Ramos (cell line): ENCODE results near the gene CDH13.

Experiments used
- in situ Hi-C: fragments of 300-500 bp; cut with MboI; formaldehyde crosslinking; loops from one replicate; pipeline ENCODE4 v1.14.3; 2022; ENCODE audit warnings: low sequenced_read_pairs; ENCODE audit not compliant: unreplicated experiment

The CDH13 gene

DNA sequence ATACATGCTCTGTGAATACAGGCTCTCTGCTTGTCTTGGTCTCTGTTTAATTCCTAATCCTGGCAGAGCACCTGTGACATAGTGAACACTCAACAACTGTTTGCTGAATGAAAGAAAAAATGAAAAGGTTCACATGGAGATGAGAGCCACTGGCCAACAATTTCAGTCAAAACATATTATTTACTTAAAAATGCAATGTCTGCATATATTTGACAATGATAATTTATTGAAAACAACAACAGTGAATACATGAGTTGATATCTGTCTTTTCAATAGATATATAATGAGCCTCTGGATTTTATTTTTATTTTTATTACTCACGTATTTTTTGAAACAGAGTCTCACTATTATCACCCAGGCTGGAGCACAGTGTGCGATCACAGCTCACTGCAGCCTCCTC, 136.6 kb downstream of the CDH13 start:
- in situ Hi-C loops: no loop called here

GRCh38 chr16:82767198-82767597, 140.4 kb downstream of the CDH13 start:
- in situ Hi-C loops: no loop called here

GRCh38 chr16:82767808-82768207, 141.0 kb downstream of the CDH13 start:
- in situ Hi-C loops: no loop called here

DNA sequence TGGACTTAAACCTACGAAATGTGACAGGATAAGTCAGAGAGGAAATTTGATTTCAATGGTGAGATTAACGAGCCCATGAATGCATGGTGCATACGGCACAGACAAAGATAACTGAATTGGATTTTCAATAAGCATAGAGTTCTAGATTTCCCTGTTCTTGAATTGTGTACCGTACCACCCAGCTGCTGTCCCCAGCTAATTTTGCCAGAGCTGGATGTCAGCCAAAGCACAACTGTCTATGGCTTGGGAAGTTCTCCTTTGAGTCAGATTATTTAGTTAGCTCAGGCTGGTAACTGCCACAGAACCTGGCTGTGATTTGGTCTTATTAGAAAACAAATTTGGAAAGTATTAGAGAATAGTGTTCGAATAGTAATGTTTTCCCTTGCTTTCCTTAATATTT, 143.1 kb downstream of the CDH13 start:
- in situ Hi-C loops: no loop called here

DNA sequence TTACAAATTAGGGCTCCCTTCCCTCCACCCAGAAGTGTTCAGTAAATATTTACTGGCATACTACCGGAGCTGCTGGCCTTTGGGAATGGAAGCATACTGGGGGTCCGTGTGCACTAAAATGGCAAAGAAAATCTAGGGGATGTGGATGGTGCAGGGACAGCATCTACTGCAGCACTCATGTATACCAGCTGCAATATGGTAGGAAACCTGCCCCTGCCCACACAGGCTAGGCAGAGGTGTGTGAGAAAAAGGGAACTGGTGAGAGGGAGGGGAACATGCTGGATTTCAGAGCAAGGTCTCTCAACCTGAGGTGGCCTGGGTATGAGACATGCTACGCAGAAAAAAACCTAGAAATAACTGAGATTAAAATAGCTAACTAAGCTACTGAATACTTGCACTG, 145.4 kb downstream of the CDH13 start:
- in situ Hi-C loops: no loop called here

- in situ Hi-C loops: no loop called here
These were observed 146.2 kb downstream of the CDH13 start for GRCh38 chr16:82773018-82773417.

DNA sequence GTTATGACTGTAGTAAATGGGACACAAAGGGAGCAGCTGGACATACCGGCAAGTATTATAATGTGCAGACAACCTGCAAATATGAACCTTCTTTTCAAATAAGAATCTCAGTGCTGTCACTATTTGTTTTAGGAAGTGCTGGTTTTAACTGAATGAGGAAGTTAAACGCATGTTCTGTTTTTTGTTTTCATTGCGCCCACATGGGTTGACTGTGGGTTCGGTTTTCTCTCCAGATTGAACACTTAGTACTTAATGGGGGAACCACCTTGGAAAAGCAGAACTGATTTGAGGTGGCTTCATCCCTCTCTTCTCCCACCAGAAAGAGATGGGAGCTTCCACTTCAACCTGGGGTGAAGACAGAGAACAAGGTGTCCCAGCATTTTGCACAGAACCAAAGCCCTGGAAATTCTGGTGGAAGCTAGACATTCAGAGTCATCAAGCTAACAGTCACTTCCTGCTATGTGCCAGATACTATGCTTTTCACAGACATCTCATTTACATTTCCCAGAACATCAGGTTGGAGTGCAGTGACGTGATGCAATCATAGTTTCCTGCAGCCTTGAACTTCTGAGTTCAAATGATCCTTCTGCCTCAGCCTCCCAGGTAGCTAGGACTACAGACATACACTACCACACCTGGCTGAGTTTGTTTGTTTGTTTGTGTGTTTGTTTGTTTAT, 149.8 kb downstream of the CDH13 start:
- in situ Hi-C loops: no loop called here

DNA sequence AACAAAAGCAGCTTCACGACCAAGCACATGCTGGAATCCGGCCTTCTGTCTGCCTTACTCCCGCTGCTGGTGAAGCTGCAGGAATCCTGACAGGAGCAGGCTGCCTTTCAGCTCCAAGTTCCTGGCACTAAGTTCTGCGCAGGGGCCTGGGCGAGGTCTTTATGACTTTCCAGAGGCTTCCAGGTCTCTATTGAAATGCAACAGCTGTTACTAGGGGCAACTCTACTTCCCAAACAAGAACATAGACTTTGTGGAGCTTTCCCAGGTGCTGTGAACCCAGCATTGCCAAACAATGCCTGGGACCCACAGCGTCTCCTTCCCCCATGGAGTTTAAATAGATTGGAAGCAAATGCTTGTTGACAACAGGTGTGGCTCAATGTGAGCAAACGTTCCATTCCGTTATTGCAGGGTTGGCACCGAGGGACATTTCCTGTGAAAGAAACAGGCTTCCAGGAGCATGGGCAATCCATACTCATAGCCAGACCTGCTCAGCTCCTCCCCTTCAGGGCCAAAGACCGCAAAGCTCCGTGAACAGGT, 156.0 kb downstream of the CDH13 start:
- in situ Hi-C loops: no loop called here

- in situ Hi-C loops: no loop called here
These were observed 157.3 kb downstream of the CDH13 start for GRCh38 chr16:82783933-82784572.

DNA sequence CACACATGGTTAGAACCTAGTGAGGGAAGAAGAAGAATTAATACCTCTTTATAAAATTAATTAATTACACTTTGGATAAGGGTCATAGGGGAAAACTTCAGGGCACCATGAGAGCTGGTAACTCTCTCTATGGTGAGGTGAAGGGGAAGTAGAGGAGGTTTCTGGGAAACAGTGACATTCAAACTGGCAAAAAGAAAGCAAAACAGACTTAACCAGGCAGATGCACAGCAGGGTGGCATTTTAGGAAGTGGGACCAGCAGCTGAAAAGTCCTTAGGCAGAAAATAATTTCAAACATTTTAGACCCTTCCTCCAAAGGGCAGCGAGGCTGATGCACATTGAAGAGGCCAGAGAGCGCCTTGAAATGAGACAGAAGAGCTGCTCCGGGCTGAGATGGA, 157.8 kb downstream of the CDH13 start:
- in situ Hi-C loops: no loop called here

GRCh38 chr16:82788225-82788624, 161.5 kb downstream of the CDH13 start:
- in situ Hi-C loops: no loop called here

DNA sequence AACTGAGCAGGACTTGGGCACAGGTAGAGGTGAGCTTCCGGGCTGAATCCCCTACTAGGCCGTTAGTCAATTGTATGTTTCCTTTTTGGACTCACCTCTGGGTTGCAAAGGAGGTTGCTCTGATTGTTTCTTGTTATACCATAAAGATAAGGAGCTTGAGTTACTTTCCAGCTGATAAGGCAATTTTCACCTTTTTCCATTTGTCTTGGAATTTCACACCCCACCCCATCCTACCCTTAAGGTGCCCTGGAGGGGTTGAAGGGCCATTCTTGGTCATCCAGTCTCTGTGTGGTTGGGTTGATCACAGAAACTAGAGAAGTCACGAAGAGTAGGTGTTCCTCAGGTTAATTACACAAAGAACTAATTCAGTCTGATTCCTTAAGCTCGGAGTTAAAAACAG, 162.2 kb downstream of the CDH13 start:
- in situ Hi-C loops: no loop called here

DNA sequence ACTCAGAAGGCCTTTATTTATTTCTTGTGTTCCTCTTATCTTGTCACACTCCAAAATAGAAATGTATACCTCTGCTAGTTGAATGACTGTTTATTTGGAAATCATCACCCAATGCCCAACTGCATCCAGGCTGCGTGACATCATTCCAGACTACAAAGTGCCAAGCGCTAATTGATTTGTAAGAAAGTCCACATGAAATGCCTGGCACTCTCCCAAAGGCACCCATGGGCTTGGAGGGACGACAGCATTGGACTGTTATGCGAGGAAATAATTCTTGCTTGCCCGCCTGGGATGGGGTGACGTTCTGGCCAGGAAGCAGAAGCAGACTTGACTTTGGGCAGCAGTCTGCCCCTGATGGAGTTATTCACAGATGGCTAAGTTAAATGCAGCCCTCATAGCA, 165.9 kb downstream of the CDH13 start:
- in situ Hi-C loops: no loop called here

GRCh38 chr16:82793528-82794245, 166.9 kb downstream of the CDH13 start:
- in situ Hi-C loops: no loop called here

DNA sequence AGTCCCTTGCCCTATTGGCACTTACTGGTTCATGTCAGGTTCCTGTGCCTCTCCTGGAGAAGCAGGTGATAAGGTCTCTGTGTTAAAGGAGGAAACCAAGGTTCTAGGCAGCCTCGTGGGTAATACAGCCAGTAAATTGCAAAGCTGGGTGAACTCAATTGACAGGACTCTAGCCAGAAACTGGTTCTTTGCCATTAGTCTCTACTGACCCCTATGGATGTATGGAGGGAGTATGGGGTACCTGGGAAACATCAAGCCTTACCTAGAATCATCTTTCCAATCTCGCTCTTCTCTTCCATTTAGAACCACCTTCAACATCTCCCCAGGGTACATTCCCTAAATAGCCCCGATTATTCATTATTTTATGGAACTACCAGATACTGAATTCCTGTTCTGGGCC, 169.3 kb downstream of the CDH13 start:
- in situ Hi-C loops: no loop called here

DNA sequence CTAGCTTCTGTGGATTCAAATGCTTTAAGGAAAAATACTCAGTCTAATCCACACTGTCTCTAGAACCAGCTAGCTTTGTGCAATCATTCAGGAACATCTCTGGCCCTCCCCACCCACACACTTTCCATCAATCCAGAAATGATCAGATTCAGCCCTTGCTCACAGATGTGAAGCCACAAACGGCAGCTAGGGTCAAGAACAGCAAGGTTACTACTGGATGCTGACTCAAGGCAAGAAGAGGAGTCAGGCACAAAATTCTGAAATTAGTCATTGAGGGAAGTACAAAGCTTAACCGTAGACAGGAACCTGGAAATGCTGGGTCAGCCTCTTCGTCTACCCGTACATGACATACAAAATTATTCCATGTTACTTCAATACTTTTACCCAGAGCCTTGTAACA, 174.6 kb downstream of the CDH13 start:
- in situ Hi-C loops: no loop called here

- in situ Hi-C loops: no loop called here
These were observed 179.1 kb downstream of the CDH13 start for GRCh38 chr16:82805866-82806265.

- in situ Hi-C loops: no loop called here
These were observed 180.5 kb downstream of the CDH13 start for GRCh38 chr16:82807311-82807710.

GRCh38 chr16:82808036-82808435, 181.3 kb downstream of the CDH13 start:
- in situ Hi-C loops: no loop called here

DNA sequence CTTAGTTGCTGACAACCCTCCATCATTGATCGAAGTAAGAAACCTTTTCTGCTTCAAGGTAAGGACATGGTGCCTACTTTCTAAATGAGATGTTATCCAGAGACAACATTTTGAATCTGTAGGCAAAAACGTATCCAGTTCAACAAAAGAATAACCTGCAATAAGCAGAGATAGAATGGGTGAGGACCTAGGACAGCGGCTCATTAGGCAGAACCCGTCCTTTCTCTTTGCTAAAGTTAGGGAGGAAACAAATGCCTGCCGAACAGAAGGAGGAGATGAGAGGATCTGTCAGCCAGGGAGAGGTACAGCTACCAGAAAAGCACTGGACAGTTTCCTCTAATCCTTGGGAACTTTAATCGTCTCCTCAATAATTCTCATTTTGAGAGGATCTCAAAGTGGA, 183.3 kb downstream of the CDH13 start:
- in situ Hi-C loops: no loop called here

- in situ Hi-C loops: no loop called here
These were observed 187.3 kb downstream of the CDH13 start for GRCh38 chr16:82814059-82814458.
